Measurements from ENCODE around the gene EHD3. TPM values are rescaled to one million over a fixed set of nuclear protein-coding genes. Genes with fewer than 3 reads are reported as not detected.

The EHD3 gene
- total and polyA plus RNA-seq, 4 donors = 7.2 to 20.2 (median 13.2) TPM

DNA sequence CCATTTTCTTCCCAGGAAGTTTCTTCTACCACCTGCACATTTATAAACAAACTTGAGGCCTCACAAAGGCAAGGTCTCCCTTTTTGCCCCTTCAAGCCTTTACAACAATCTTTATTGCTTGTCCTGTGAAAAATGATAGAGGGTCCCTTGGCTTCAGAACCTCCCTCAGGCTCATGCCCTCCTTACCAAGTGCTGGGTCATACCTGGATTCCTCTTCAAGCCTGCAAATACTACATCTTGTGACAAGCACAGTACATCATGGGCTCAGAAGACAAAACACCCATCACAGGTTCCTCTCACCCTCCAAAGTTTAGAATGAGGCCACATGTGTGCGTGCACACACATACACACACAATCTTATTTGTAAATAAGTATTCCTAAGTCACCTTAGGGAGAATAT is 25.7 kb upstream of the EHD3 start:
- TF ChIP-seq, protein P1, sequence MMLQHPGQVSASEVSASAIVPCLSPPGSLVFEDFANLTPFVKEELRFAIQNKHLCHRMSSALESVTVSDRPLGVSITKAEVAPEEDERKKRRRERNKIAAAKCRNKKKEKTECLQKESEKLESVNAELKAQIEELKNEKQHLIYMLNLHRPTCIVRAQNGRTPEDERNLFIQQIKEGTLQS (IDR thresholded peaks at IDR 0.05) = no peak
- TF ChIP-seq RXRA (IDR thresholded peaks at IDR 0.05) = no peak
- Histone ChIP-seq H3K4me3 (ENCODE audit: low read depth in 1 of 3, low read length in 3 of 3) (no peak overlapping the region), H3K9ac (ENCODE audit: low read depth in 1 of 2, low read length in 2 of 2) (no peak overlapping the region), H3K36me3 (ENCODE audit: control insufficient read depth in 4 of 4, insufficient read depth in 3 of 4, low read depth in 1 of 4, low read length in 3 of 4) (no peaks in the 10 kb centered on the region), H3K9me3 (ENCODE audit: control insufficient read depth in 4 of 4, low read length in 3 of 4) (no peaks in the 10 kb centered on the region), H3K27me3 (ENCODE audit: control insufficient read depth in 4 of 4, insufficient read depth in 4 of 4, low read length in 3 of 4) (no peaks in the 10 kb centered on the region), H3K4me1 (ENCODE audit: control insufficient read depth in 4 of 4, insufficient read depth in 4 of 4, low read length in 3 of 4) (no peaks in the 10 kb centered on the region), H3K27ac (ENCODE audit: low read depth in 1 of 2, low read length in 2 of 2) (no peak overlapping the region)
- DNase-seq (ENCODE audit: low spot score) = no peak
- 93% methylated on average over 1 of the region's 1 CpG for WGBS

GRCh38 chr2:31212659-31213600 is 21.0 kb upstream of the EHD3 start:
- TF ChIP-seq JUND (IDR thresholded peaks at IDR 0.05) (no peak), NR2F2 (IDR thresholded peaks at IDR 0.05) (no peak), SP1 (IDR thresholded peaks at IDR 0.05) (no peak), GABPA (IDR thresholded peaks at IDR 0.05 in 1 of 2, conservative IDR thresholded peaks at IDR 0.05 in 1 of 2) (no peak), MAX (IDR thresholded peaks at IDR 0.05) (no peak), TAF1 (conservative IDR thresholded peaks at IDR 0.05) (no peak), FOXA1 (IDR thresholded peaks at IDR 0.05) (no peak), FOXA2 (IDR thresholded peaks at IDR 0.05) (no peak)
- TF ChIP-seq, protein P2, sequence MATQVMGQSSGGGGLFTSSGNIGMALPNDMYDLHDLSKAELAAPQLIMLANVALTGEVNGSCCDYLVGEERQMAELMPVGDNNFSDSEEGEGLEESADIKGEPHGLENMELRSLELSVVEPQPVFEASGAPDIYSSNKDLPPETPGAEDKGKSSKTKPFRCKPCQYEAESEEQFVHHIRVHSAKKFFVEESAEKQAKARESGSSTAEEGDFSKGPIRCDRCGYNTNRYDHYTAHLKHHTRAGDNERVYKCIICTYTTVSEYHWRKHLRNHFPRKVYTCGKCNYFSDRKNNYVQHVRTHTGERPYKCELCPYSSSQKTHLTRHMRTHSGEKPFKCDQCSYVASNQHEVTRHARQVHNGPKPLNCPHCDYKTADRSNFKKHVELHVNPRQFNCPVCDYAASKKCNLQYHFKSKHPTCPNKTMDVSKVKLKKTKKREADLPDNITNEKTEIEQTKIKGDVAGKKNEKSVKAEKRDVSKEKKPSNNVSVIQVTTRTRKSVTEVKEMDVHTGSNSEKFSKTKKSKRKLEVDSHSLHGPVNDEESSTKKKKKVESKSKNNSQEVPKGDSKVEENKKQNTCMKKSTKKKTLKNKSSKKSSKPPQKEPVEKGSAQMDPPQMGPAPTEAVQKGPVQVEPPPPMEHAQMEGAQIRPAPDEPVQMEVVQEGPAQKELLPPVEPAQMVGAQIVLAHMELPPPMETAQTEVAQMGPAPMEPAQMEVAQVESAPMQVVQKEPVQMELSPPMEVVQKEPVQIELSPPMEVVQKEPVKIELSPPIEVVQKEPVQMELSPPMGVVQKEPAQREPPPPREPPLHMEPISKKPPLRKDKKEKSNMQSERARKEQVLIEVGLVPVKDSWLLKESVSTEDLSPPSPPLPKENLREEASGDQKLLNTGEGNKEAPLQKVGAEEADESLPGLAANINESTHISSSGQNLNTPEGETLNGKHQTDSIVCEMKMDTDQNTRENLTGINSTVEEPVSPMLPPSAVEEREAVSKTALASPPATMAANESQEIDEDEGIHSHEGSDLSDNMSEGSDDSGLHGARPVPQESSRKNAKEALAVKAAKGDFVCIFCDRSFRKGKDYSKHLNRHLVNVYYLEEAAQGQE (IDR thresholded peaks at IDR 0.05) = no peak
- TF ChIP-seq, protein P1 (IDR thresholded peaks at IDR 0.05) = no peak
- Histone ChIP-seq H3K27me3 (ENCODE audit: control insufficient read depth in 4 of 4, insufficient read depth in 4 of 4, low read length in 3 of 4) (peaks cover 0 to 3% (median 0%) of the 10 kb centered on the region in 4 donors), H3K9ac (ENCODE audit: low read depth in 1 of 2, low read length in 2 of 2) (no peak overlapping the region), H3K36me3 (ENCODE audit: control insufficient read depth in 4 of 4, insufficient read depth in 3 of 4, low read depth in 1 of 4, low read length in 3 of 4) (no peaks in the 10 kb centered on the region), H3K4me3 (ENCODE audit: low read depth in 1 of 3, low read length in 3 of 3) (no peak overlapping the region), H3K9me3 (ENCODE audit: control insufficient read depth in 4 of 4, low read length in 3 of 4) (no peaks in the 10 kb centered on the region), H3K4me1 (ENCODE audit: control insufficient read depth in 4 of 4, insufficient read depth in 4 of 4, low read length in 3 of 4) (no peaks in the 10 kb centered on the region), H3K27ac (ENCODE audit: low read depth in 1 of 2, low read length in 2 of 2) (no peak overlapping the region)
- WGBS = 73% methylated on average over 9 of the region's 9 CpGs
- no peak for DNase-seq (ENCODE audit: low spot score)
